ENCODE results near the gene KLRC1. TPM values are rescaled to one million over a fixed set of nuclear protein-coding genes. Genes with fewer than 3 reads are reported as not detected.
"Not testable (repeated sequence)": the region's sequence is repeated elsewhere in the genome, so short reads cannot be mapped to it uniquely, and the experiment has no call there.

Gene KLRC1
- total and polyA plus RNA-seq, 5 donors: 0.23 to 0.40 TPM; not detected in 3

GRCh38 chr12:10455766-10456165 lies 2.6 kb upstream of the KLRC1 start:
- DNase-seq (no peak), ATAC-seq (no peak)
- no peaks in the 10 kb centered on the region for H3K27me3 ChIP-seq (ENCODE audit: control insufficient read depth, insufficient read depth)
- H3K4me1 ChIP-seq (ENCODE audit: control insufficient read depth, insufficient read depth, low read length): no peaks in the 10 kb centered on the region
- WGBS: 82% methylated on average over 1 of the region's 1 CpG
- no peak overlapping the region for H3K27ac ChIP-seq (ENCODE audit: low read length)
- H3K9me3 ChIP-seq (ENCODE audit: control insufficient read depth, low read length): peaks cover 10% of the 10 kb centered on the region
- H3K4me3 ChIP-seq (ENCODE audit: low read length): no peak overlapping the region
- intact Hi-C loops (cut with DNase I): no loop called here

GRCh38 chr12:10454531-10454930 lies 1.4 kb upstream of the KLRC1 start:
- no peaks in the 10 kb centered on the region for H3K4me1 ChIP-seq (ENCODE audit: control insufficient read depth, insufficient read depth, low read length)
- no peak overlapping the region for H3K27ac ChIP-seq (ENCODE audit: low read length)
- DNase-seq (no peak), ATAC-seq (no peak)
- H3K9me3 ChIP-seq (ENCODE audit: control insufficient read depth, low read length): peaks cover 10% of the 10 kb centered on the region
- no peaks in the 10 kb centered on the region for H3K27me3 ChIP-seq (ENCODE audit: control insufficient read depth, insufficient read depth)
- intact Hi-C loops (cut with DNase I): no loop called here
- H3K4me3 ChIP-seq (ENCODE audit: low read length): no peak overlapping the region
- 65% methylated on average over 1 of the region's 1 CpG for WGBS

GRCh38 chr12:10448236-10448635 lies 4.9 kb downstream of the KLRC1 start:
- no peak for DNase-seq
- Histone ChIP-seq H3K9me3 (ENCODE audit: control insufficient read depth, low read length) (no peaks in the 10 kb centered on the region), H3K27ac (ENCODE audit: low read length) (no peak overlapping the region), H3K4me1 (ENCODE audit: control insufficient read depth, insufficient read depth, low read length) (no peaks in the 10 kb centered on the region), H3K4me3 (ENCODE audit: low read length) (no peak overlapping the region), H3K27me3 (ENCODE audit: control insufficient read depth, insufficient read depth) (no peaks in the 10 kb centered on the region)
- WGBS: 87% methylated on average over 4 of the region's 4 CpGs
- ATAC-seq: no peak
- intact Hi-C loops (cut with DNase I): no loop called here

- ATAC-seq; H3K27ac ChIP-seq (ENCODE audit: low read length); DNase-seq; H3K4me3 ChIP-seq (ENCODE audit: low read length); intact Hi-C loops (cut with DNase I); H3K9me3 ChIP-seq (ENCODE audit: control insufficient read depth, low read length); H3K27me3 ChIP-seq (ENCODE audit: control insufficient read depth, insufficient read depth); H3K4me1 ChIP-seq (ENCODE audit: control insufficient read depth, insufficient read depth, low read length): not testable (repeated sequence)
- 76% methylated on average over 5 of the region's 5 CpGs for WGBS
These were observed 7.1 kb downstream of the KLRC1 start for GRCh38 chr12:10446052-10446451.

- WGBS: 93% methylated on average over 8 of the region's 8 CpGs
- H3K4me3 ChIP-seq (ENCODE audit: low read length); H3K4me1 ChIP-seq (ENCODE audit: control insufficient read depth, insufficient read depth, low read length); DNase-seq; intact Hi-C loops (cut with DNase I); ATAC-seq; H3K9me3 ChIP-seq (ENCODE audit: control insufficient read depth, low read length); H3K27me3 ChIP-seq (ENCODE audit: control insufficient read depth, insufficient read depth); H3K27ac ChIP-seq (ENCODE audit: low read length): not testable (repeated sequence)
These were observed 12.0 kb downstream of the KLRC1 start for GRCh38 chr12:10441144-10441543.

- H3K4me1 ChIP-seq (ENCODE audit: control insufficient read depth, insufficient read depth, low read length); ATAC-seq; H3K9me3 ChIP-seq (ENCODE audit: control insufficient read depth, low read length); DNase-seq; H3K27ac ChIP-seq (ENCODE audit: low read length); intact Hi-C loops (cut with DNase I); H3K27me3 ChIP-seq (ENCODE audit: control insufficient read depth, insufficient read depth); H3K4me3 ChIP-seq (ENCODE audit: low read length): not testable (repeated sequence)
- WGBS: 82% methylated on average over 2 of the region's 2 CpGs
These were observed 13.4 kb downstream of the KLRC1 start for GRCh38 chr12:10439608-10440274.

GRCh38 chr12:10437601-10438000 lies 15.6 kb downstream of the KLRC1 start:
- 25% methylated on average over 2 of the region's 2 CpGs for WGBS
- H3K27me3 ChIP-seq (ENCODE audit: control insufficient read depth, insufficient read depth); intact Hi-C loops (cut with DNase I); DNase-seq; H3K9me3 ChIP-seq (ENCODE audit: control insufficient read depth, low read length); H3K4me3 ChIP-seq (ENCODE audit: low read length); H3K4me1 ChIP-seq (ENCODE audit: control insufficient read depth, insufficient read depth, low read length); H3K27ac ChIP-seq (ENCODE audit: low read length); ATAC-seq: not testable (repeated sequence)

GRCh38 chr12:10435816-10436215 lies 17.4 kb downstream of the KLRC1 start, which contains the start of gene KLRC2:
Gene KLRC2, minus strand, starts transcription at chr12:10436010. Its CDS starts 24 bp downstream, at chr12:10435986.
- ATAC-seq; H3K4me1 ChIP-seq (ENCODE audit: control insufficient read depth, insufficient read depth, low read length); H3K27ac ChIP-seq (ENCODE audit: low read length); intact Hi-C loops (cut with DNase I); DNase-seq; H3K4me3 ChIP-seq (ENCODE audit: low read length); H3K9me3 ChIP-seq (ENCODE audit: control insufficient read depth, low read length); H3K27me3 ChIP-seq (ENCODE audit: control insufficient read depth, insufficient read depth): not testable (repeated sequence)
- WGBS: 46% methylated on average over 3 of the region's 3 CpGs

- intact Hi-C loops (cut with DNase I); H3K27me3 ChIP-seq (ENCODE audit: control insufficient read depth, insufficient read depth); H3K9me3 ChIP-seq (ENCODE audit: control insufficient read depth, low read length); H3K4me1 ChIP-seq (ENCODE audit: control insufficient read depth, insufficient read depth, low read length); H3K27ac ChIP-seq (ENCODE audit: low read length); ATAC-seq; H3K4me3 ChIP-seq (ENCODE audit: low read length); DNase-seq: not testable (repeated sequence)
- 81% methylated on average over 4 of the region's 4 CpGs for WGBS
These were observed 22.6 kb downstream of the KLRC1 start for GRCh38 chr12:10430623-10431022.

GRCh38 chr12:10425938-10426337 lies 27.2 kb downstream of the KLRC1 start:
- H3K27ac ChIP-seq (ENCODE audit: low read length); H3K9me3 ChIP-seq (ENCODE audit: control insufficient read depth, low read length); H3K4me3 ChIP-seq (ENCODE audit: low read length); H3K4me1 ChIP-seq (ENCODE audit: control insufficient read depth, insufficient read depth, low read length); intact Hi-C loops (cut with DNase I); ATAC-seq; H3K27me3 ChIP-seq (ENCODE audit: control insufficient read depth, insufficient read depth): not testable (repeated sequence)
- WGBS: 88% methylated on average over 8 of the region's 8 CpGs
- DNase-seq: peak in 1 of 3 donors; percentile 30

GRCh38 chr12:10424260-10424899 lies 28.8 kb downstream of the KLRC1 start:
- intact Hi-C loops (cut with DNase I); ATAC-seq; H3K4me3 ChIP-seq (ENCODE audit: low read length); H3K27me3 ChIP-seq (ENCODE audit: control insufficient read depth, insufficient read depth); DNase-seq; H3K4me1 ChIP-seq (ENCODE audit: control insufficient read depth, insufficient read depth, low read length); H3K27ac ChIP-seq (ENCODE audit: low read length); H3K9me3 ChIP-seq (ENCODE audit: control insufficient read depth, low read length): not testable (repeated sequence)
- 77% methylated on average over 1 of the region's 1 CpG for WGBS
